Metanephros (tissue), 2 donors: ENCODE measurements around the gene SOD3. TPM values are rescaled to one million over a fixed set of nuclear protein-coding genes. Genes with fewer than 3 reads are reported as not detected.

ENCODE experiments used
- small RNA-seq: library from RNA; depleted of rRNA; stranded (forward); fragments of <200 nt; gene quantifications from one replicate; pipeline ENCODE3, GENCODE V24; 2014; ENCODE audit warnings: low replicate concordance
- total RNA-seq: library from RNA; depleted of rRNA; stranded (reverse); fragments of >200 nt; gene quantifications from one replicate; pipeline ENCODE4 v1.2.3, GENCODE V29; 2014

The SOD3 gene
- 28.8 TPM for total RNA-seq

GRCh38 chr4:24794916-24795665 is at the start of gene SOD3:
Gene SOD3 (plus strand): TSS chr4:24795573. CDS start chr4:24799522, 3,949 bp downstream.

Small RNAs within 50 kb of the gene (small RNA-seq; reads per million reads assigned to genes)
- not detected for gene AC006390.1

Other genes starting within 250 kb of the SOD3 start
- 184 TPM for gene DHX15, start 211.0 kb upstream of the SOD3 start, total RNA-seq
- gene CCDC149, start 117.5 kb downstream of the SOD3 start, total RNA-seq: 14.8 TPM
- 15.5 TPM for gene LGI2, start 235.4 kb downstream of the SOD3 start, total RNA-seq